A673 (cell line): ENCODE data around the gene GRK6. TPM values are rescaled to one million over a fixed set of nuclear protein-coding genes. Genes with fewer than 3 reads are reported as not detected.

Source experiments
- BruUV-seq: library from RNA; stranded (reverse); fragments of 400-500 nt; replicated peaks from 2 replicates; lab custom pipeline; 2021; lab: Mats Ljungman, UMichigan
- CTCF ChIA-PET: fragments of 300-600 bp; sonication (Branson Sonifier 250); formaldehyde crosslinking; loops from one replicate; lab custom pipeline; 2022; ENCODE audit warnings: antibody characterized with exemption; lab: Charles Lee
- POLR2A ChIA-PET: fragments of 300-600 bp; sonication (Branson Sonifier 250); formaldehyde crosslinking; loops from one replicate; lab custom pipeline; 2022; ENCODE audit warnings: antibody characterized with exemption; ENCODE audit not compliant: low non-redundant PET; lab: Charles Lee
- DNase-seq: peaks from one replicate; pipeline ENCODE4 v3.0.0-alpha.2; 2015; ENCODE audit warnings: low spot score
- H3K27ac ChIP-seq: fragments of 200-600 bp; sonication (generic); 2 replicates; pipeline ENCODE4 v1.5.1; 2016; ENCODE audit warnings: mixed run types, low read depth, mild to moderate bottlenecking, mixed read lengths, antibody characterized with exemption, low read length; ENCODE audit not compliant: poor library complexity, severe bottlenecking
- H3K27me3 ChIP-seq: fragments of 200-600 bp; sonication (generic); replicated peaks from 2 replicates; pipeline ENCODE4 v1.6.1; 2017; ENCODE audit warnings: mixed run types, low read depth, mild to moderate bottlenecking, mixed read lengths, antibody characterized with exemption, low read length; ENCODE audit not compliant: insufficient read depth, poor library complexity
- H3K36me3 ChIP-seq: fragments of 200-600 bp; sonication (generic); 2 replicates; pipeline ENCODE4 v1.6.1; 2016; ENCODE audit warnings: mixed run types, mild to moderate bottlenecking, mixed read lengths, antibody characterized with exemption, low read length; ENCODE audit not compliant: insufficient read depth, poor library complexity, severe bottlenecking
- H3K4me1 ChIP-seq: fragments of 200-600 bp; sonication (generic); 2 replicates; pipeline ENCODE4 v1.6.1; 2017; ENCODE audit warnings: mixed run types, mild to moderate bottlenecking, mixed read lengths, antibody characterized with exemption, low read length; ENCODE audit not compliant: insufficient read depth, poor library complexity, severe bottlenecking
- H3K4me3 ChIP-seq: fragments of 200-600 bp; sonication (generic); 2 replicates; pipeline ENCODE4 v1.5.1; 2016; ENCODE audit warnings: low read depth, mixed run types, mild to moderate bottlenecking, mixed read lengths, low read length; ENCODE audit not compliant: poor library complexity, severe bottlenecking
- H3K9me3 ChIP-seq: fragments of 200-600 bp; sonication (generic); 2 replicates; pipeline ENCODE4 v1.6.1; 2016; ENCODE audit warnings: mixed run types, low read depth, mild to moderate bottlenecking, mixed read lengths, antibody characterized with exemption, low read length; ENCODE audit not compliant: poor library complexity, severe bottlenecking
- CTCF ChIP-seq: fragments of 300-800, 200-600 bp; sonication (generic); conservative IDR thresholded peaks from 2 replicates; pipeline ENCODE4 v1.5.1; 2017; ENCODE audit warnings: low read depth, mild to moderate bottlenecking, antibody characterized with exemption, low read length, moderate library complexity, mixed read lengths
- EZH2 ChIP-seq: fragments of 200-600 bp; sonication (generic); IDR thresholded peaks from 2 replicates; pipeline ENCODE4 v1.6.1; 2017; ENCODE audit warnings: borderline replicate concordance, low read depth, mild to moderate bottlenecking, mixed read lengths, antibody characterized with exemption, low read length; ENCODE audit not compliant: poor library complexity, severe bottlenecking
- intact Hi-C: fragments of 100-400 bp; cut with micrococcal nuclease; formaldehyde crosslinking; loops from one replicate; pipeline ENCODE4 v1.10.0; 2022; ENCODE audit not compliant: unreplicated experiment
- total RNA-seq: library from RNA; stranded (reverse); gene quantifications from 2 replicates; pipeline ENCODE4 v1.2.3, GENCODE V29; 2021

The GRK6 gene
- total RNA-seq, 1 experiment from 2014 or later: 32.1 TPM

DNA sequence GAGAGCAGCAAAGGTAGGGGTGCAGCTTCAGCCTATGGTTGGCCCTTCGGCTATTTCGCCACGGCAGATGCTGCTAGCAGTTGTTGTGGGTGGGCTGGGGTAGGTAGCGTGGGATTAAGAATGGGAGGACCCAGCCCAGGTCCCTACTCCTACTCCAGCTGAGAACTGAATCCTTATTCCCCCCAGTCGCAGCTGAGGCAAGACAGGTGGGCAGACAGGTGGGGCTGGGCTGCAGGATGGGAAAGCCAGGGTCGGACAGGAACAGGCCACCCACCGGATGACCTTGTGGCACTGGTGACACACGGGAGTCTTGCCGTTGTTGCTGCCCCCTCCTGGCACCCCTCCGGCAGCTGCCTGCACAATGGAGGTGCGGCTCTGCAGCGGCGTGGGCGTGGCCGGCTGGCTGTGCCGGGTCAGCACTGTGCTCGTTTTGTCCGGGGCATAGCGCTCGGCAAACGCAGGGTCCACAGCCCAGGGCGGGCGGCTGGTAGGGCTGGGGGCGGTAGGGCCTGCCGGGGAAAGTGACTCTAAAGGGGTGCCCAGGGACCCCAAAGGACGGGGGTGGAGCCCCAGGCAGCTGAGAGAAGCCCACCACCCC lies 62.7 kb downstream of the GRK6 start:
- TF ChIP-seq CTCF (peak; percentile 29), EZH2 (no peak)
- no TSS peak for BruUV-seq
- Histone ChIP-seq H3K36me3 (peaks cover 24% of the 10 kb centered on the region), H3K9me3 (no peaks in the 10 kb centered on the region), H3K27me3 (no peaks in the 10 kb centered on the region), H3K4me3 (no peak overlapping the region), H3K27ac (peak overlapping the region; percentile 56), H3K4me1 (peaks cover 30% of the 10 kb centered on the region)
- DNase-seq: no peak
- intact Hi-C loops: no loop called here
- ChIA-PET CTCF (interaction anchor here (0.6 kb wide), 1 partner anchor 9 kb away, joined by 5 read pairs; no protein-coding TSS in a partner anchor), POLR2A (no interaction called here)

DNA sequence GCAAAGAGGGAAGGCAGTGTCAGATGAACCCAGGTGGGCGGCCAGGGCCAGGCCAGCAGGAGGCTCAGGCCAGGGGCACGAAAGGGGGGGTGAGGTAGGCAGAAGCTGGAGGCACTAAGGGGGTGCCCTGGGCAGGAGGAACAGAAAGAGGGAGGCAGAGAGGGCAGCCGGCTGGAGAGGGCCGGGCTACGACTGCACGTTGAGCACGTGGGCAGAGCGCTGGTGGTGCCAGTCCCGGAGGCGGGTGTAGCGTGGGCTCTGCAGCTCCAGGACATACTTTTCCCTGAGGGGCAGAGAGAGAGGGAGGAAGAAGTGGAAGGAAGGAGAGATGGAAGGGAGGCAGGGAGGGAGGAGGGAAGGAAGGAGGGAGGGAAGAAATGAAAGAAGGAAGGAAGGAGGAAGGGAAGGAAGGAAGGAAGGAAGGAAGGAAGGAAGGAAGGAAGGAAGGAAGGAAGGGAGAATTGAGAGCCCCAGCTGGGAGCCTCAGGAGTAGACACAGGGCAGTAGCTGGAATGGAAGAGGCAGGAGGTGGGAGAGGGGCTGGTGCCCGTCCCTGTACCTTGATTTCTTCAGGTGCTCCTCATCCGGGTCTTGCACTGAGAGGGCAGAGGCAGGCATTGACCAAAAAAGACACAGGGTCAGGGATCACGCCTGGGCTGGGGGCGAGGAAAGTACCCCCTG lies 64.0 kb downstream of the GRK6 start:
- peaks cover 24% of the 10 kb centered on the region for H3K36me3 ChIP-seq
- H3K27ac ChIP-seq: peak overlapping the region; percentile 68
- DNase-seq: peak; percentile 69
- peaks cover 42% of the 10 kb centered on the region for H3K4me1 ChIP-seq
- TF ChIP-seq EZH2 (no peak), CTCF (no peak)
- POLR2A ChIA-PET: interaction anchor here (0.7 kb wide), 1 partner anchor 17 kb away, joined by 6 read pairs; no protein-coding TSS in a partner anchor
- H3K9me3 ChIP-seq: no peaks in the 10 kb centered on the region
- intact Hi-C loops: no loop called here
- CTCF ChIA-PET: interaction anchor here (0.6 kb wide), 1 partner anchor 122 kb away, joined by 7 read pairs; no protein-coding TSS in a partner anchor
- peak overlapping the region; percentile 11 for H3K4me3 ChIP-seq
- H3K27me3 ChIP-seq: no peaks in the 10 kb centered on the region
- TSS peak; percentile 20 for BruUV-seq

DNA sequence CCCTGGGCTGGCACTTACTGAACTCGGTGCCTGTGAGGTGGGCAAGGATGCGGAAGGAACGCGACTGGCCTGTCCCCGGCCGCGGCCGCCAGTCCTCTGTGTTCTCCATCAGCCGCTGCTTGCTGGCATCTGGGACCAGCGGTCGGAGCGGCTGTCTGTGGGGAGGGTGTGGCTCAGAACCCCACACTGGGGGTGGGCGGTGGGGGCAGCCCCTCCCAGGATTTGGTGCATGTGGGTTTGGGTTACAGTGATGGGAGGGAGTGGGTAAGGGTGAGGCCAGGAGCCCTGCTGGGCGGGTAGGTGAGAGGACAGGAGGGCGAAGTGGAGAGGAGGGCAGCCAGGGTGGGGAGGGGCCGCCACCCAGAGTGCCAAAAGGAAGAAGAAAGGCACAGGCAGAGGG lies 64.5 kb downstream of the GRK6 start:
- Histone ChIP-seq H3K4me3 (peak overlapping the region; percentile 11), H3K9me3 (no peaks in the 10 kb centered on the region), H3K4me1 (peaks cover 48% of the 10 kb centered on the region), H3K36me3 (peaks cover 24% of the 10 kb centered on the region), H3K27ac (peak overlapping the region; percentile 68), H3K27me3 (no peaks in the 10 kb centered on the region)
- BruUV-seq: no TSS peak
- intact Hi-C loops: no loop called here
- TF ChIP-seq CTCF: no peak
- no peak for TF ChIP-seq EZH2
- ChIA-PET POLR2A (no interaction called here), CTCF (interaction anchor here (0.6 kb wide), 1 partner anchor 26 kb away, joined by 3 read pairs; the partner anchor contains the start of gene DDX41)
- no peak for DNase-seq
